Panc1 (cell line): ENCODE measurements around the gene VSIR. TPM values are rescaled to one million over a fixed set of nuclear protein-coding genes. Genes with fewer than 3 reads are reported as not detected.

Experiments
- ATAC-seq: fragments of 200-7000 bp; cut with Tn5 transposase; 2 replicates; pipeline ENCODE4 v1.9.1; 2020; ENCODE audit warnings: mild to moderate bottlenecking, moderate library complexity
- BruUV-seq: library from RNA; stranded (reverse); fragments of 400-500 nt; replicated peaks from 2 replicates; lab custom pipeline; 2021; lab: Mats Ljungman, UMichigan
- CTCF ChIA-PET: fragments of 300-600 bp; sonication (Branson Sonifier 250); formaldehyde crosslinking; loops from one replicate; lab custom pipeline; 2022; ENCODE audit warnings: antibody characterized with exemption; lab: Charles Lee
- POLR2A ChIA-PET: fragments of 300-600 bp; sonication (Branson Sonifier 250); formaldehyde crosslinking; loops from one replicate; lab custom pipeline; 2022; ENCODE audit warnings: antibody characterized with exemption; lab: Charles Lee
- DNase-seq: peaks from one replicate; pipeline ENCODE4 v3.0.0-alpha.2; 2010; ENCODE audit warnings: low read depth, low spot score
- H3K27ac ChIP-seq: 2 replicates; pipeline ENCODE4 v1.5.1; 2011; ENCODE audit warnings: mild to moderate bottlenecking, low read length, inconsistent platforms
- H3K27me3 ChIP-seq: fragments of 200-500 bp; sonication (Bioruptor generic); 2 replicates; pipeline ENCODE4 v1.6.0; 2014; ENCODE audit warnings: low read length, inconsistent platforms; ENCODE audit not compliant: control insufficient read depth, insufficient read depth
- H3K36me3 ChIP-seq: fragments of 200-500 bp; sonication (Bioruptor generic); 2 replicates; pipeline ENCODE4 v1.5.1; 2014; ENCODE audit warnings: inconsistent platforms, mild to moderate bottlenecking, low read length, moderate library complexity; ENCODE audit not compliant: control insufficient read depth, insufficient read depth
- H3K4me1 ChIP-seq: 2 replicates; pipeline ENCODE4 v1.5.1; 2011; ENCODE audit warnings: inconsistent platforms, mild to moderate bottlenecking, low read length, moderate library complexity; ENCODE audit not compliant: control insufficient read depth, insufficient read depth
- H3K4me3 ChIP-seq, 2 experiments: 2 replicates each; pipeline ENCODE4 v1.5.1; 2011 to 2012; ENCODE audit warnings: low read depth in 2 of 2, low read length in 2 of 2, mild to moderate bottlenecking in 2 of 2, inconsistent platforms in 1 of 2, moderate library complexity in 1 of 2
- H3K9me3 ChIP-seq: fragments of 200-500 bp; sonication (Bioruptor generic); 2 replicates; pipeline ENCODE4 v1.5.1; 2014; ENCODE audit warnings: low read depth, mild to moderate bottlenecking, inconsistent platforms, low read length, moderate library complexity; ENCODE audit not compliant: control insufficient read depth, insufficient read depth
- CTCF ChIP-seq: fragments of 450-650 bp; IDR thresholded peaks from 2 replicates; pipeline ENCODE4 v1.5.1; 2017; ENCODE audit warnings: mild to moderate bottlenecking
- POLR2AphosphoS5 ChIP-seq: IDR thresholded peaks from 2 replicates; pipeline ENCODE4 v1.6.1; 2012; ENCODE audit warnings: mild to moderate bottlenecking, low read depth, low read length, moderate library complexity
- SIN3A ChIP-seq: IDR thresholded peaks from 2 replicates; pipeline ENCODE4 v1.6.1; 2012; ENCODE audit warnings: low read depth, mild to moderate bottlenecking, low read length, moderate library complexity, borderline replicate concordance; ENCODE audit not compliant: insufficient read depth
- TCF7L2 ChIP-seq: IDR thresholded peaks from 2 replicates; pipeline ENCODE4 v1.6.1; 2011; ENCODE audit warnings: mild to moderate bottlenecking, low read depth, low read length, inconsistent platforms
- in situ Hi-C: cut with HindIII; loops from 2 replicates; pipeline ENCODE4 v1.10.0; 2016; ENCODE audit warnings: low sequenced_read_pairs, low pct_unique_long_range_greater_than_20kb
- intact Hi-C: fragments of 100-400 bp; cut with micrococcal nuclease; formaldehyde crosslinking; loops from one replicate; pipeline ENCODE4 v1.10.0; 2022; ENCODE audit not compliant: unreplicated experiment
- total RNA-seq: library from RNA; stranded (reverse); gene quantifications from one replicate; pipeline ENCODE4 v1.2.1, GENCODE V29; 2021; ENCODE audit not compliant: unreplicated experiment
- TF ChIP-seq, protein P1 (sequence below), 2 experiments: IDR thresholded peaks; 2 replicates each; pipeline ENCODE4 v1.6.1; 2011 to 2012; ENCODE audit warnings: low read depth in 2 of 2, control low read depth in 1 of 2, low read length in 1 of 2, mild to moderate bottlenecking in 1 of 2, moderate library complexity in 1 of 2; ENCODE audit not compliant: insufficient read depth in 1 of 2

VSIR gene
- total RNA-seq, 1 experiment from 2014 or later = 34.9 TPM

DNA sequence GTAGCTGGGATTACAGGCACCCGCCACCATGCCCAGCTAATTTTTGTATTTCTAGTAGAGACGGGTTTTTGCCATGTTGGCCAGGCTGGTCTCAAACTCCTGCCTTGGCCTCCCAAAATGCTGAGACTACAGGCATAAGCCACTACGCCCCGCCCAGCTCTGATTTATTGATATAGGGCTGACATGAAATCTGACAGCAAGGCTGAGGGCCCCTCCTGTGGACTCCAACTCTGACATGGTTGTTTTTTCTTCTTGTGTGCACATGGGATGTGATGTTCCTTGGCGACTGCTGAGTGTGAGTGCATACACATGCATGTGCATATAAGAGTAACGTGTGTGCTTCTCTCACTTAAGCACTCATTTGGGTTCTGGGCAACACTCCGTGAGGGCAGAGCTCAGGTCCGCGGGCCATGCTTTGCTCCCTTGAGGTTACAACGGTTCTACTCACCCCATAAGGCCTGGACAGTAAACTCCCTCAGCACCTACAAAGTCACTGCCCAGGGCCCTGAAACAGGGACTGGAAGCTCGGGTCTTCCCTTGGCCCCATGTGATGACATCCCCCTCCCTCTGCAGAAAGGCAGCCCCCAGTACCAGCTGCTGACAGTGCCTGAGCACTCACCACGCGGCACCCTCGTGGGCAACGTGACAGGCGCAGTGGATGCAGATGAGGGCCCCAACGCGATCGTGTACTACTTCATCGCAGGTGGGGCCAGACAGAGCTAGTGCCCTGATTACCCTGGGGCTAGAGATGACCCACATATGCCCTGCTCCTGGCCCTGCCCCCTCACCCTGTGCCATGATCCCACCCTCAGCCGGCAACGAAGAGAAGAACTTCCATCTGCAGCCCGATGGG is 33.6 kb upstream of the VSIR start:
- in situ Hi-C loops = no loop called here
- Histone ChIP-seq H3K27me3 (no peaks in the 10 kb centered on the region), H3K4me1 (peaks cover 1% of the 10 kb centered on the region), H3K9me3 (no peaks in the 10 kb centered on the region), H3K4me3 (no peak overlapping the region), H3K36me3 (no peaks in the 10 kb centered on the region), H3K27ac (no peak overlapping the region)
- POLR2A ChIA-PET = no interaction called here
- no peak for TF ChIP-seq SIN3A
- TF ChIP-seq, protein P1, sequence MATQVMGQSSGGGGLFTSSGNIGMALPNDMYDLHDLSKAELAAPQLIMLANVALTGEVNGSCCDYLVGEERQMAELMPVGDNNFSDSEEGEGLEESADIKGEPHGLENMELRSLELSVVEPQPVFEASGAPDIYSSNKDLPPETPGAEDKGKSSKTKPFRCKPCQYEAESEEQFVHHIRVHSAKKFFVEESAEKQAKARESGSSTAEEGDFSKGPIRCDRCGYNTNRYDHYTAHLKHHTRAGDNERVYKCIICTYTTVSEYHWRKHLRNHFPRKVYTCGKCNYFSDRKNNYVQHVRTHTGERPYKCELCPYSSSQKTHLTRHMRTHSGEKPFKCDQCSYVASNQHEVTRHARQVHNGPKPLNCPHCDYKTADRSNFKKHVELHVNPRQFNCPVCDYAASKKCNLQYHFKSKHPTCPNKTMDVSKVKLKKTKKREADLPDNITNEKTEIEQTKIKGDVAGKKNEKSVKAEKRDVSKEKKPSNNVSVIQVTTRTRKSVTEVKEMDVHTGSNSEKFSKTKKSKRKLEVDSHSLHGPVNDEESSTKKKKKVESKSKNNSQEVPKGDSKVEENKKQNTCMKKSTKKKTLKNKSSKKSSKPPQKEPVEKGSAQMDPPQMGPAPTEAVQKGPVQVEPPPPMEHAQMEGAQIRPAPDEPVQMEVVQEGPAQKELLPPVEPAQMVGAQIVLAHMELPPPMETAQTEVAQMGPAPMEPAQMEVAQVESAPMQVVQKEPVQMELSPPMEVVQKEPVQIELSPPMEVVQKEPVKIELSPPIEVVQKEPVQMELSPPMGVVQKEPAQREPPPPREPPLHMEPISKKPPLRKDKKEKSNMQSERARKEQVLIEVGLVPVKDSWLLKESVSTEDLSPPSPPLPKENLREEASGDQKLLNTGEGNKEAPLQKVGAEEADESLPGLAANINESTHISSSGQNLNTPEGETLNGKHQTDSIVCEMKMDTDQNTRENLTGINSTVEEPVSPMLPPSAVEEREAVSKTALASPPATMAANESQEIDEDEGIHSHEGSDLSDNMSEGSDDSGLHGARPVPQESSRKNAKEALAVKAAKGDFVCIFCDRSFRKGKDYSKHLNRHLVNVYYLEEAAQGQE (IDR thresholded peaks at IDR 0.05; ENCODE audit: insufficient read depth in 1 of 2, low read depth in 2 of 2, low read length in 1 of 2) = no peak
- no peak for TF ChIP-seq TCF7L2
- peak; percentile 31; the same call in 1 of the 2 replicates for TF ChIP-seq POLR2AphosphoS5
- intact Hi-C loops = no loop called here
- CTCF ChIA-PET = interaction anchor here (0.7 kb wide), 2 partner anchors 98 to 105 kb away, joined by 3 read pairs; no protein-coding TSS in a partner anchor
- no TSS peak for BruUV-seq
- DNase-seq (no peak), ATAC-seq (no peak)

GRCh38 chr10:71805776-71806703 is 32.7 kb upstream of the VSIR start:
- in situ Hi-C loops (no loop called here), intact Hi-C loops (no loop called here)
- ATAC-seq = peak; percentile 14; the same call in 1 of the 2 replicates
- ChIA-PET CTCF (interaction anchor here (0.7 kb wide), 2 partner anchors 99 to 104 kb away, joined by 3 read pairs; no protein-coding TSS in a partner anchor), POLR2A (no interaction called here)
- no peaks in the 10 kb centered on the region for H3K9me3 ChIP-seq
- no peak for DNase-seq
- peak; percentile 33; the same call in 1 of the 2 replicates for TF ChIP-seq POLR2AphosphoS5
- no peak for TF ChIP-seq TCF7L2
- TF ChIP-seq SIN3A = no peak
- TF ChIP-seq CTCF = no peak
- TF ChIP-seq, protein P1 (IDR thresholded peaks at IDR 0.05; ENCODE audit: insufficient read depth in 1 of 2, low read depth in 2 of 2, low read length in 1 of 2) = 0 out of 4 replicates have a peak, but pooled peaks of 1 of the 2 experiments have one; percentile 32
- BruUV-seq = no TSS peak
- H3K27ac ChIP-seq = no peak overlapping the region
- no peaks in the 10 kb centered on the region for H3K36me3 ChIP-seq
- no peaks in the 10 kb centered on the region for H3K27me3 ChIP-seq
- H3K4me3 ChIP-seq = no peak overlapping the region
- no peaks in the 10 kb centered on the region; the same call in 1 of the 2 replicates for H3K4me1 ChIP-seq
